K562 (cell line): ENCODE results near the gene RNU1-4. TPM values are rescaled to one million over a fixed set of nuclear protein-coding genes. Genes with fewer than 3 reads are reported as not detected.

Source experiments
- ATAC-seq: fragments of 200-7000 bp; cut with Tn5 transposase; 3 replicates; pipeline ENCODE4 v1.9.1; 2020; ENCODE audit warnings: moderate library complexity
- BruUV-seq: library from RNA; stranded (reverse); fragments of 400-500 nt; replicated peaks from 2 replicates; lab custom pipeline; 2021; lab: Mats Ljungman, UMichigan
- CTCF ChIA-PET: fragments of 300-600 bp; formaldehyde crosslinking; extraction: SDS; loops from one replicate; lab custom pipeline; 2021; ENCODE audit warnings: low intra/inter-chr PET ratio; lab: Yijun Ruan, JAX
- POLR2A ChIA-PET: fragments of 300-600, 350-650 bp; sonication (Branson Sonifier 250); formaldehyde crosslinking; extraction: SDS; loops from one replicate; lab custom pipeline; 2021; ENCODE audit warnings: antibody characterized with exemption, inconsistent platforms; lab: Yijun Ruan, JAX
- DNase-seq, 4 experiments: peaks; one replicate each; pipeline versions ENCODE4 v3.0.0 to v3.0.0-alpha.2; 2011 to 2018; ENCODE audit warnings: low spot score in 3 of 4, mixed read lengths in 3 of 4; ENCODE audit errors: extremely low read depth in 1 of 4
- FAIRE-seq: peaks from 2 replicates; lab custom pipeline; 2011; peaks lifted over from hg19 to GRCh38; lab: Jason Lieb, UNC
- H2AFZ ChIP-seq: 2 replicates; pipeline ENCODE4 v1.6.0; 2011; ENCODE audit warnings: low read depth, low read length, control low read depth, inconsistent platforms
- H3K27ac ChIP-seq: fragments of 200-600 bp; 3 replicates; pipeline ENCODE4 v1.8.0; 2011; ENCODE audit warnings: low read depth, mild to moderate bottlenecking, control low read depth, inconsistent platforms, low read length, moderate library complexity, mixed read lengths; ENCODE audit errors: extremely low read depth
- H3K27me3 ChIP-seq, 2 experiments: fragments of 300-600 bp in 1 of 2; 2 replicates in 1 of 2; 3 replicates in 1 of 2; pipeline versions ENCODE4 v1.6.0 to v1.8.0; 2011; ENCODE audit warnings: inconsistent platforms in 2 of 2, low read length in 2 of 2, mild to moderate bottlenecking in 1 of 2, mixed read lengths in 1 of 2, moderate library complexity in 1 of 2; ENCODE audit not compliant: control insufficient read depth in 2 of 2, insufficient read depth in 2 of 2
- H3K36me3 ChIP-seq: fragments of 300-600 bp; 3 replicates; pipeline ENCODE4 v1.8.0; 2011; ENCODE audit warnings: mild to moderate bottlenecking, low read length, inconsistent platforms; ENCODE audit not compliant: control insufficient read depth, insufficient read depth
- H3K4me1 ChIP-seq, 2 experiments: fragments of 200-600 bp in 1 of 2; replicated peaks in 1 of 2; 2 replicates in 1 of 2; 3 replicates in 1 of 2; pipeline versions ENCODE4 v1.5.1 to v1.8.0; 2011; ENCODE audit warnings: inconsistent platforms in 2 of 2, low read length in 2 of 2, mild to moderate bottlenecking in 1 of 2, mixed read lengths in 1 of 2, moderate library complexity in 1 of 2; ENCODE audit not compliant: control insufficient read depth in 2 of 2, insufficient read depth in 2 of 2
- H3K4me2 ChIP-seq: 2 replicates; pipeline ENCODE4 v1.6.1; 2011; ENCODE audit warnings: low read length, control low read depth, inconsistent platforms, mixed read lengths; ENCODE audit not compliant: insufficient read depth
- H3K4me3 ChIP-seq: fragments of 200-600 bp; sonication (generic), shearing (Covaris generic); 2 replicates; pipeline ENCODE4 v1.5.1; 2016; ENCODE audit warnings: control low read depth, inconsistent platforms
- H3K79me2 ChIP-seq: fragments of 200-600 bp; 3 replicates; pipeline ENCODE4 v1.8.0; 2011; ENCODE audit warnings: low read length, inconsistent platforms; ENCODE audit not compliant: control insufficient read depth, insufficient read depth
- H3K9ac ChIP-seq, 2 experiments: 2 replicates each; pipeline versions ENCODE4 v1.6.0 to v1.6.1; 2011; ENCODE audit warnings: low read depth in 2 of 2, low read length in 2 of 2, control low read depth in 1 of 2, inconsistent platforms in 1 of 2, mild to moderate bottlenecking in 1 of 2, mixed read lengths in 1 of 2; ENCODE audit not compliant: insufficient read depth in 1 of 2
- H3K9me1 ChIP-seq: one replicate; pipeline ENCODE4 v1.6.0; 2011; ENCODE audit warnings: inconsistent platforms, mild to moderate bottlenecking, low read length, moderate library complexity; ENCODE audit not compliant: control insufficient read depth, insufficient read depth
- H3K9me3 ChIP-seq: replicated peaks from 2 replicates; pipeline ENCODE4 v1.5.1; 2011; ENCODE audit warnings: low read depth, low read length, inconsistent platforms; ENCODE audit not compliant: control insufficient read depth, insufficient read depth
- H4K20me1 ChIP-seq: replicated peaks from 2 replicates; pipeline ENCODE4 v1.6.1; 2011; ENCODE audit warnings: low read length, inconsistent platforms, mixed read lengths; ENCODE audit not compliant: control insufficient read depth, insufficient read depth
- E2F8 ChIP-seq: fragments of 450-650 bp; IDR thresholded peaks from 2 replicates; pipeline ENCODE4 v1.7.1; 2018; ENCODE audit warnings: mild to moderate bottlenecking, low read depth; ENCODE audit not compliant: partially characterized antibody
- HMGN3 ChIP-seq: IDR thresholded peaks from 2 replicates; pipeline ENCODE4 v1.6.1; 2011; ENCODE audit warnings: borderline replicate concordance, low read depth, mild to moderate bottlenecking, mixed read lengths, low read length; ENCODE audit not compliant: insufficient read length; ENCODE audit errors: extremely low read depth
- HNRNPK ChIP-seq: fragments of 200-400 bp; formaldehyde crosslinking; IDR thresholded peaks from one replicate; pipeline ENCODE4 v1.6.1; 2018; ENCODE audit warnings: mild to moderate bottlenecking, low read depth, low read length; ENCODE audit not compliant: poor library complexity, severe bottlenecking
- HOXB6 ChIP-seq: fragments of 250-450 bp; sonication (Bioruptor Pico); IDR thresholded peaks from 2 replicates; pipeline ENCODE4 v1.5.1; 2022; ENCODE audit warnings: mild to moderate bottlenecking, borderline replicate concordance
- MCM5 ChIP-seq: fragments of 450-650 bp; IDR thresholded peaks from 2 replicates; pipeline ENCODE4 v1.6.1; 2016; ENCODE audit warnings: low read depth
- PHB ChIP-seq: fragments of 250-450 bp; sonication (Bioruptor Pico); IDR thresholded peaks from 2 replicates; pipeline ENCODE4 v1.5.0; 2021
- TAF1 ChIP-seq: IDR thresholded peaks from 2 replicates; pipeline ENCODE4 v1.6.1; 2011; ENCODE audit warnings: mild to moderate bottlenecking, low read length, moderate library complexity; ENCODE audit not compliant: insufficient read depth, control insufficient read depth, severe bottlenecking; ENCODE audit errors: extremely low read depth
- TCF7 ChIP-seq: sonication (generic); IDR thresholded peaks from 2 replicates; pipeline ENCODE4 v1.6.1; 2016; ENCODE audit warnings: antibody characterized with exemption, borderline replicate concordance
- ZNF318 ChIP-seq, 2 experiments: fragments of 450-650 bp; IDR thresholded peaks; 2 replicates each; pipeline ENCODE4 v1.6.1; 2016; ENCODE audit warnings: mild to moderate bottlenecking in 2 of 2, borderline replicate concordance in 1 of 2, low read depth in 1 of 2, moderate library complexity in 1 of 2
- ZNF431 ChIP-seq: sonication (generic); formaldehyde crosslinking; IDR thresholded peaks from 2 replicates; pipeline ENCODE4 v1.8.0; 2022; ENCODE audit warnings: mild to moderate bottlenecking, missing genetic modification reagents
- WGBS: fragments of 100-300 bp; shearing (Covaris generic); methylation state at CpG from one replicate; pipeline ENCODE4 v1.1.6; 2016; ENCODE audit warnings: low coverage, mixed read lengths; ENCODE audit not compliant: insufficient coverage; ENCODE audit errors: missing lambda C conversion rate; 5-methylcytosine and 5-hydroxymethylcytosine counted together
- in situ Hi-C: fragments of 300-500 bp; cut with MboI; formaldehyde crosslinking; loops from 4 replicates; pipeline ENCODE4 v1.15.0; 2018; ENCODE audit warnings: inconsistent platforms, mixed read lengths
- intact Hi-C: fragments of 100-400 bp; cut with micrococcal nuclease; formaldehyde crosslinking; loops from 2 replicates; pipeline ENCODE4 v1.14.2; 2022
- polyA plus RNA-seq, 8 experiments: library from polyadenylated mRNA; depleted of rRNA in 4 of 8; stranded (reverse) in 5 of 8; unstranded in 3 of 8; fragments of >200 nt; fragmentation: Nextera tagmentation in 2 of 8; fragmentation: Illumina TruSeq in 1 of 8; extraction: Ambion mirVana in 2 of 8; extraction: Trizol in 1 of 8; gene quantifications; 2 replicates each; pipeline versions ENCODE4 v1.2.1 to v1.2.3, GENCODE V29; 2011 to 2014; ENCODE audit warnings: inconsistent platforms in 1 of 8, missing spikeins in 1 of 8
- total RNA-seq, 7 experiments: library from RNA; depleted of rRNA in 6 of 7; stranded (reverse); fragments of >200 nt in 6 of 7; fragmentation: Illumina TruSeq in 2 of 7; extraction: Trizol in 2 of 7; gene quantifications; 2 replicates each; pipeline versions ENCODE4 v1.2.1 to v1.2.3, GENCODE V29; 2011 to 2021; ENCODE audit warnings: low replicate concordance in 1 of 7

The RNU1-4 gene
- total and polyA plus RNA-seq, 9 of the 15 experiments (the other 6 are each of a cell fraction or from before 2014, with no cell fraction given): under 0.01 to 32,823 (median 2,538) TPM; not detected in 4

- Histone ChIP-seq H3K4me3 (no peak overlapping the region), H3K36me3 (no peaks in the 10 kb centered on the region), H3K4me1 (peaks cover 10 to 40% of the 10 kb centered on the region in 2 experiments; a peak in 4 of 5 replicates), H3K27me3 (no peaks in the 10 kb centered on the region; a peak in 1 of 5 replicates), H3K4me2 (no peak overlapping the region), H3K9ac (peak overlapping the region in 1 of 2 experiments; percentile 64; a peak in 1 of 4 replicates), H3K9me1 (no peaks in the 10 kb centered on the region), H4K20me1 (no peaks in the 10 kb centered on the region), H3K79me2 (no peaks in the 10 kb centered on the region), H3K9me3 (no peaks in the 10 kb centered on the region), H2AFZ (no peak overlapping the region), H3K27ac (no peak overlapping the region)
- FAIRE-seq: no peak
- in situ Hi-C loops (no loop called here), intact Hi-C loops (no loop called here)
- peak; percentile 5 to 35 (median 26) for DNase-seq
- CTCF ChIA-PET: no interaction called here
- no TSS peak for BruUV-seq
- WGBS: 50% methylated on average over 8 of the region's 8 CpGs
- ATAC-seq: peak; percentile 5; the same call in 2 of the 3 replicates
- POLR2A ChIA-PET: no interaction called here
- no peak for TF ChIP-seq MCM5
- TF ChIP-seq ZNF318 (IDR thresholded peaks at IDR 0.05; ENCODE audit: borderline replicate concordance in 1 of 2, low read depth in 1 of 2): no peak
- TF ChIP-seq E2F8: no peak
- no peak for TF ChIP-seq HNRNPK
- TF ChIP-seq PHB (CRISPR knock-in tag): peak; percentile 60
- no peak for TF ChIP-seq TCF7
- TF ChIP-seq HMGN3: peak; percentile 30
- TF ChIP-seq HOXB6 (CRISPR knock-in tag): no peak
- no peak for TF ChIP-seq TAF1
- no peak for TF ChIP-seq ZNF431 (CRISPR knock-in tag)
Measured at GRCh38 chr1:16718908-16719533, 21.3 kb upstream of the RNU1-4 start.
